GM23248 (cell line): ENCODE measurements around the gene PRTN3. TPM values are rescaled to one million over a fixed set of nuclear protein-coding genes. Genes with fewer than 3 reads are reported as not detected.

Source experiments
- DNase-seq: peaks from one replicate; pipeline ENCODE4 v3.0.0-alpha.2; 2015
- H2AFZ ChIP-seq: fragments of 200-600 bp; sonication (generic); 2 replicates; pipeline ENCODE4 v1.6.1; 2016; ENCODE audit warnings: antibody characterized with exemption
- H3F3A ChIP-seq: fragments of 200-600 bp; sonication (generic); 2 replicates; pipeline ENCODE4 v1.6.1; 2016; ENCODE audit warnings: mild to moderate bottlenecking, antibody characterized with exemption, mixed run types; ENCODE audit not compliant: insufficient read depth
- H3K27ac ChIP-seq: fragments of 200-600 bp; sonication (generic); 2 replicates; pipeline ENCODE4 v1.5.1; 2016; ENCODE audit warnings: mild to moderate bottlenecking
- H3K27me3 ChIP-seq: fragments of 200-600 bp; sonication (generic); replicated peaks from 2 replicates; pipeline ENCODE4 v1.6.1; 2016; ENCODE audit warnings: mild to moderate bottlenecking; ENCODE audit not compliant: insufficient read depth
- H3K36me3 ChIP-seq: fragments of 200-600 bp; sonication (generic); 2 replicates; pipeline ENCODE4 v1.6.1; 2016; ENCODE audit warnings: low read depth, mild to moderate bottlenecking
- H3K4me1 ChIP-seq: fragments of 200-600 bp; sonication (generic); 2 replicates; pipeline ENCODE4 v1.6.1; 2016; ENCODE audit warnings: mild to moderate bottlenecking; ENCODE audit not compliant: insufficient read depth
- H3K4me2 ChIP-seq: fragments of 200-600 bp; sonication (generic); one replicate; pipeline ENCODE4 v1.6.1; 2016; ENCODE audit warnings: mild to moderate bottlenecking; ENCODE audit not compliant: unreplicated experiment
- H3K4me3 ChIP-seq: fragments of 200-600 bp; sonication (generic); 2 replicates; pipeline ENCODE4 v1.5.1; 2016; ENCODE audit warnings: mild to moderate bottlenecking
- H3K79me2 ChIP-seq: fragments of 200-600 bp; sonication (generic); 2 replicates; pipeline ENCODE4 v1.6.1; 2016; ENCODE audit warnings: mild to moderate bottlenecking; ENCODE audit not compliant: insufficient read depth
- H3K9ac ChIP-seq: fragments of 200-600 bp; sonication (generic); 2 replicates; pipeline ENCODE4 v1.6.1; 2016; ENCODE audit warnings: mild to moderate bottlenecking
- H3K9me2 ChIP-seq: fragments of 200-600 bp; sonication (generic); 2 replicates; pipeline ENCODE4 v1.6.1; 2016; ENCODE audit warnings: mixed run types, mild to moderate bottlenecking, moderate library complexity; ENCODE audit not compliant: insufficient read depth
- H3K9me3 ChIP-seq: fragments of 200-600 bp; sonication (generic); one replicate; pipeline ENCODE4 v1.6.1; 2017; ENCODE audit warnings: low read depth
- H4K20me1 ChIP-seq: fragments of 200-600 bp; sonication (generic); 2 replicates; pipeline ENCODE4 v1.6.0; 2016; ENCODE audit not compliant: insufficient read depth
- EZH2 ChIP-seq: fragments of 200-600 bp; sonication (generic); IDR thresholded peaks from 2 replicates; pipeline ENCODE4 v1.6.1; 2018; ENCODE audit warnings: antibody characterized with exemption, mild to moderate bottlenecking; ENCODE audit not compliant: insufficient read depth, poor library complexity, severe bottlenecking
- EZH2phosphoT487 ChIP-seq: fragments of 200-600 bp; sonication (generic); IDR thresholded peaks from 2 replicates; pipeline ENCODE4 v1.6.1; 2018; ENCODE audit warnings: antibody characterized with exemption, moderate library complexity, mild to moderate bottlenecking, low read depth; ENCODE audit not compliant: insufficient read depth
- WGBS, 2 experiments: methylation state at CpG; one replicate each; pipeline ENCODE4 v1.1.6; 2015 to 2017; ENCODE audit warnings: low lambda C conversion rate in 2 of 2, low coverage in 1 of 2; ENCODE audit errors: missing lambda C conversion rate in 2 of 2; 5-methylcytosine and 5-hydroxymethylcytosine counted together
- in situ Hi-C: fragments of 300-500 bp; cut with MboI; formaldehyde crosslinking; loops from 2 replicates; pipeline ENCODE4 v1.15.0; 2020
- polyA plus RNA-seq: library from polyadenylated mRNA; unstranded; fragments of >200 nt; fragmentation: Nextera tagmentation; extraction: Ambion mirVana; gene quantifications from 2 replicates; pipeline ENCODE4 v1.2.1, GENCODE V29; 2016
- total RNA-seq: library from RNA; depleted of rRNA; stranded (reverse); fragments of >200 nt; shearing (Covaris generic); gene quantifications from 2 replicates; pipeline ENCODE4 v1.2.3, GENCODE V29; 2014

Gene PRTN3
- total and polyA plus RNA-seq, 2 experiments from 2014 or later = not detected

DNA sequence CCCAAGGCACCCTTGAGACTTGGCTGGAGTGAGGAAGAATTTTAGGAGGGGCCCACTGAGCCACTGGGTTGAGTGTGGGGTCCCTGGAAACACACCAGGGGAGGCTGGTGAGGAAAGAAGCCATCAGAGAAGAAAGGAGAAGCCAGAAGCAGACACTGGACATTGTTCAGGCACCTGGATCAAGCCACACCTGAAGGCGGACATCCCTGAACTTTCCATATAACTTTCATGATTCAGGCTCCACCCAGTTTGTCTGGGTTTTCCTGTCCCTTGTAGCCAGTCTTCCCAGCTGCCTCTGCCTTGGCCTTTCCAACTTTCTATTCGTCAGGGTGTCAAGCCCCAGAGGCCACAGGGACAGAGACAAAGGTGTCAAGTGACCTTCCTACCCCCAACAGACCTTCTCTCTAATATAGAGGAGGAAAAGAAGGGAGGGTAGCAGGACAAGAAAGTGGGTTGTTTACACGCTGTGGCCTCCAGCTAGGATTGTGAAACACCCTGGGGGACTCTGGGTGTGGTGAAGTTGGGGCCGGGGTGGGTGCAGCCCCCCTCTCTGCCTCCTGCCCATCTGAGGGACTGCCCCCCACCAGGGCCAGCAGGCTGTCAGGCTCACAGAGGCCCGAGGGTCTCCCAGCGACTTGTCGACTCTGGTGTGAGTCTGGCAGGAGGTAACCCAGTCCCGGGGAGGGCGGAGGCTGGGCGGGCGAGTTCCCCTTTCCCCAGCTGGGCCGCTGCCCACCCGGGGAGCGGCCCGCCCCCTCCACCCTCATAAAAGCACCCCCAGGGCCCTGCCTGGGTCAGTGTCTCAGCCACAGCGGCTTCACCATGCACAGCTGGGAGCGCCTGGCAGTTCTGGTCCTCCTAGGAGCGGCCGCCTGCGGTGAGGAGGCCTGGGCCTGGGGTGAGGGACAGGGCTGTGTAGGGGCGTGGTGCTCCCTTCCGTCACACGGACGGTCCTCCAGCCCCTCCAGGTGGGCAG is 18.4 kb downstream of the PRTN3 start, which contains the start of gene CFD:
CFD (plus strand) TSS at position 797 of the 976 bp plus-strand sequence; CDS start at position 823, 26 bp downstream.
- Histone ChIP-seq H4K20me1 (no peaks in the 10 kb centered on the region), H3K36me3 (no peaks in the 10 kb centered on the region), H3K79me2 (no peaks in the 10 kb centered on the region), H3F3A (no peaks in the 10 kb centered on the region), H3K4me2 (peak within 1 kb of the TSS; percentile 24), H3K9ac (peak within 1 kb of the TSS; percentile 42), H3K4me3 (peak within 1 kb of the TSS; percentile 43), H3K9me2 (no peaks in the 10 kb centered on the region), H3K4me1 (peaks cover 6% of the 10 kb centered on the region), H2AFZ (peak within 1 kb of the TSS; percentile 50), H3K27ac (no peak within 1 kb of the TSS), H3K27me3 (no peaks in the 10 kb centered on the region), H3K9me3 (no peaks in the 10 kb centered on the region)
- in situ Hi-C loops = no loop called here
- WGBS, 2 experiments = 15 to 17% methylated on average over 12 to 24 of the region's 24 CpGs
- TF ChIP-seq EZH2 (no peak), EZH2phosphoT487 (no peak)
- peak; percentile 36 for DNase-seq

DNA sequence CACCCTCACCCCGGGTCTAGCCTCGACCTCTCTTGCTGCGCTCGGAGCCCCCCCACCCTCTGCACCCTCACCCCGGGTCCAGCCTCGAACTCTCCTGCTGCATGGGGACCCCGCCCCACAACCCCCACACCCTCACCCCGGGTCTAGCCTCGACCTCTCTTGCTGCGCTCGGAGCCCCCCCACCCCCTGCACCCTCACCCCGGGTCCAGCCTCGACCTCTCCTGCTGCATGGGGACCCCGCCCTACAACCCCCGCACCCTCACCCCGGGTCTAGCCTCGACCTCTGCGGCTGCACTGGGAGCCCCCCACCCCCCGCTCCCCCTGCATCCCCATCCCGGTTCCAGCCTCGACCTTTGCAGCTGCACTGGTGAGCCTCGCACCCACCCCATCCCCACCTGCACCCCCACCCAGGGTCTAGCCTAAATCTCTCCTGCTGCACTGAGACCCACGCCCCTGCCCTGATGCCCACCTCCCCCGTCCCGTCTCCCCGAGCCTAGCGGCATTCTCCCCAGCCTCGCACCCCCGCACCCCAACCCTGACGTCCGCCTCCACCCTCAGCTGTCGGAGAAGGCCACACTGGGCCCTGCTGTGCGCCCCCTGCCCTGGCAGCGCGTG is 20.4 kb downstream of the PRTN3 start:
- Histone ChIP-seq H2AFZ (no peak overlapping the region), H3K27ac (no peak overlapping the region), H4K20me1 (no peaks in the 10 kb centered on the region), H3K4me2 (no peak overlapping the region), H3K9me2 (no peaks in the 10 kb centered on the region), H3K9me3 (no peaks in the 10 kb centered on the region), H3K36me3 (no peaks in the 10 kb centered on the region), H3K9ac (no peak overlapping the region), H3K4me3 (no peak overlapping the region), H3F3A (no peaks in the 10 kb centered on the region), H3K27me3 (no peaks in the 10 kb centered on the region), H3K79me2 (no peaks in the 10 kb centered on the region), H3K4me1 (peaks cover 6% of the 10 kb centered on the region)
- in situ Hi-C loops = no loop called here
- WGBS, 2 experiments = 73 to 88% methylated on average over 8 to 34 of the region's 35 CpGs
- TF ChIP-seq EZH2 = no peak
- TF ChIP-seq EZH2phosphoT487 = no peak
- DNase-seq = no peak

DNA sequence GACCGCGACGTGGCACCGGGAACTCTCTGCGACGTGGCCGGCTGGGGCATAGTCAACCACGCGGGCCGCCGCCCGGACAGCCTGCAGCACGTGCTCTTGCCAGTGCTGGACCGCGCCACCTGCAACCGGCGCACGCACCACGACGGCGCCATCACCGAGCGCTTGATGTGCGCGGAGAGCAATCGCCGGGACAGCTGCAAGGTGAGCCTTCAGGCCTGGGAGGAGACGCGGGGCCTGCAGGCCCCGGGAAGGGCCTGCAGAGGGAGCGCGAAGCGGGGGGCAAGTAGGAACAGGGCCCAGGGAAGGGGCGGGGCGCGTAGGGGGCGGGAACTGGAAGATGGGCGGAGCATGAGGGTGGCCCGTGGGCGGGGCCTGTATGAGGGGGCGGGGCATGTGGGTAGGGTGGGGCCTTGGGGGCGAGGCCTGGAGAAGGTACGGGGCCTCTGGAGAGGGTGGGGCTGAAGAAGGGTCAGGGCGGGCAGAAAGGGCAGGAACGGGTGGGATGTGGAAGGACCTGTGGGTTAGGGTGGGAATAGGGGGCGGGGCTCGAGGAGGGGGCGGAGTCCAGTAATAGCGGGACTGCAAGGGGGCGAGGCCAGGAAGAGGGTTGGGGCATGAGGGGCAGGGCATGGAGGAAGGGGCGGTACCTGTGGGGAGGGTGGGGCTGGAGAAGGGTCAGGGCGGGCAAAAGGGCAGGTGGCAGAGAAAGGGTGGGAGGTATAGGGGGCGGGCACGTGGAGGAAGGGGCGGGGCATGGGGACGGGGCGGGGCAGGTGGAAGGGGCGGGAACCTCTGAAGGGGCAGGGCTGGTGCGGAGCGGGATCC is 21.2 kb downstream of the PRTN3 start:
- TF ChIP-seq EZH2 = no peak
- in situ Hi-C loops = no loop called here
- peak; percentile 50 for DNase-seq
- no peak overlapping the region for H3K4me2 ChIP-seq
- 47 to 63% methylated on average over 18 to 60 of the region's 60 CpGs for WGBS, 2 experiments
- H3K4me1 ChIP-seq = peaks cover 6% of the 10 kb centered on the region
- H3K9ac ChIP-seq = no peak overlapping the region
- H3K79me2 ChIP-seq = no peaks in the 10 kb centered on the region
- H3K27me3 ChIP-seq = no peaks in the 10 kb centered on the region
- H3F3A ChIP-seq = no peaks in the 10 kb centered on the region
- no peak overlapping the region for H3K27ac ChIP-seq
- no peaks in the 10 kb centered on the region for H4K20me1 ChIP-seq
- H3K9me2 ChIP-seq = no peaks in the 10 kb centered on the region
- no peaks in the 10 kb centered on the region for H3K36me3 ChIP-seq
- H3K4me3 ChIP-seq = no peak overlapping the region
- no peak overlapping the region for H2AFZ ChIP-seq
- H3K9me3 ChIP-seq = no peaks in the 10 kb centered on the region

DNA sequence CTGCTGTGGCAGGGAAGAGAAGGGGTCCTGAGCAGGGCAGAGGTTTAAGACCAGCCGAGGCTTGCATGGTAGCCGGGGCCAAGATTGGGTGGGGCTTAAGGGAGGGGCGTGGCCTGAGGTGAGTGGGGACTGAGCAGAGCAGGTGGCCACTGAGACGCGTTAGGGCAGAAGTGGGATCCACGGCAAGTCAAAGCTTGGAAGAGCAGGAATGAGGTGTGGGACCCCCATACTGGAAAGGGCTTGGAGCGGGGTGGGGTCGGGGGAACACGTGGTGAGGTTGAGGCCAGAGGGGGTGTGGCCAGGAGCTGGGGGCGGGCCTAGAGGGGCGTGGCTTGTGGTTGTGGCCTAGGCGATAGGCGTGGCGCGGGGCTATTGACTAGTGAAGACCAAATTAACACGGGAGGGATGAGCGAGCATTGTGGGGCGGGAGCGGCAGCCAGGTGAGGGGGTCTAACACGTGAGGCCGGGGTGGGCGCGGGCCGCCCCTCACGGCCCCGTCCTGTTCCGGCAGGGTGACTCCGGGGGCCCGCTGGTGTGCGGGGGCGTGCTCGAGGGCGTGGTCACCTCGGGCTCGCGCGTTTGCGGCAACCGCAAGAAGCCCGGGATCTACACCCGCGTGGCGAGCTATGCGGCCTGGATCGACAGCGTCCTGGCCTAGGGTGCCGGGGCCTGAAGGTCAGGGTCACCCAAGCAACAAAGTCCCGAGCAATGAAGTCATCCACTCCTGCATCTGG is 21.9 kb downstream of the PRTN3 start:
- H3K27ac ChIP-seq = no peak overlapping the region
- no peak overlapping the region for H3K4me2 ChIP-seq
- peak; percentile 58 for DNase-seq
- WGBS, 2 experiments = 66 to 79% methylated on average over 21 to 47 of the region's 48 CpGs
- in situ Hi-C loops = no loop called here
- H3K36me3 ChIP-seq = no peaks in the 10 kb centered on the region
- no peak for TF ChIP-seq EZH2phosphoT487
- TF ChIP-seq EZH2 = no peak
- peaks cover 6% of the 10 kb centered on the region for H3K4me1 ChIP-seq
- H3K4me3 ChIP-seq = no peak overlapping the region
- no peaks in the 10 kb centered on the region for H4K20me1 ChIP-seq
- H3K79me2 ChIP-seq = no peaks in the 10 kb centered on the region
- no peaks in the 10 kb centered on the region for H3K9me3 ChIP-seq
- no peak overlapping the region for H2AFZ ChIP-seq
- H3F3A ChIP-seq = no peaks in the 10 kb centered on the region
- H3K27me3 ChIP-seq = no peaks in the 10 kb centered on the region
- H3K9ac ChIP-seq = no peak overlapping the region
- no peaks in the 10 kb centered on the region for H3K9me2 ChIP-seq
